SK-N-SH (cell line): ENCODE data around the gene HP.

Source experiments
- FOXJ3 ChIP-seq: sonication (generic); formaldehyde crosslinking; IDR thresholded peaks from 2 replicates; pipeline ENCODE4 v1.5.1; 2020; ENCODE audit warnings: mild to moderate bottlenecking, missing genetic modification reagents
- FOXM1 ChIP-seq: IDR thresholded peaks from 2 replicates; pipeline ENCODE4 v1.4.0; 2012; ENCODE audit warnings: low read depth, mild to moderate bottlenecking
- JUND ChIP-seq: IDR thresholded peaks from 2 replicates; pipeline ENCODE4 v1.4.0; 2012
- POLR2AphosphoS5 ChIP-seq: IDR thresholded peaks from 2 replicates; pipeline ENCODE4 v1.6.1; 2012; ENCODE audit warnings: low read depth, low read length
- RCOR1 ChIP-seq: fragments of 150-350 bp; IDR thresholded peaks from 2 replicates; pipeline ENCODE4 v1.6.1; 2017; ENCODE audit warnings: antibody characterized with exemption, low read length
- SIN3A ChIP-seq: IDR thresholded peaks from 2 replicates; pipeline ENCODE4 v1.6.1; 2012; ENCODE audit warnings: low read depth, mild to moderate bottlenecking, low read length, moderate library complexity, borderline replicate concordance
- TCF12 ChIP-seq: IDR thresholded peaks from 2 replicates; pipeline ENCODE4 v1.4.0; 2012
- TF ChIP-seq, protein P1 (sequence below): IDR thresholded peaks from 2 replicates; pipeline ENCODE4 v1.4.0; 2012; ENCODE audit warnings: low read depth
- TF ChIP-seq, protein P2 (sequence below): fragments of 200-600 bp; sonication (generic); IDR thresholded peaks from 2 replicates; pipeline ENCODE4 v1.6.1; 2017; ENCODE audit warnings: antibody characterized with exemption, mild to moderate bottlenecking, moderate library complexity
- TF ChIP-seq, protein P3 (sequence below): IDR thresholded peaks from 2 replicates; pipeline ENCODE4 v1.4.0; 2012; ENCODE audit warnings: low read depth, borderline replicate concordance
- TF ChIP-seq, protein P4 (sequence below): IDR thresholded peaks from 2 replicates; pipeline ENCODE4 v1.4.0; 2012; ENCODE audit warnings: low read depth, borderline replicate concordance
- TF ChIP-seq, protein P5 (sequence below): IDR thresholded peaks from 2 replicates; pipeline ENCODE4 v1.6.1; 2012; ENCODE audit warnings: mild to moderate bottlenecking, low read depth, low read length, moderate library complexity

DNA sequence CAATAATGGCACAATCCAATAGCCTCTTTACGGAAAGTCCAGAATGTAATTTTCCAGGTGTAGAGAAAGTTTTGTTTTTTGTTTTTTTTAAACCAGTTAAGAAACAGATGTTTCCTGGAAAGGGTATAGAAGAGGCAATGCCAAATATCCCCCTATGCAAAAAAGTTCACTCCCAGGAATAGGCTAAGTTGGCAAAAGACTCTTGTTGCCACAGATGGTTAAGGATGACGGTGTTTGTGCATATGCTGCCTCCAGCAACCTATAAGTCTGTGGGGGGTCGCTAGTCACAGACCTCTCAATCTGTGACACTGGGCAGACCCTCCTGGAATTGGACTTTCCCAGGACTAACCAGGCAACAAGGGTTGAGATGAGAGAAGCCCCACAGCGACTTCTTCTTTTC is 20.9 kb upstream of the HP start:
- TF ChIP-seq, protein P1, sequence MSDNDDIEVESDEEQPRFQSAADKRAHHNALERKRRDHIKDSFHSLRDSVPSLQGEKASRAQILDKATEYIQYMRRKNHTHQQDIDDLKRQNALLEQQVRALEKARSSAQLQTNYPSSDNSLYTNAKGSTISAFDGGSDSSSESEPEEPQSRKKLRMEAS, result no peak
- TF ChIP-seq TCF12 (no peak), SIN3A (no peak), FOXM1 (no peak), POLR2AphosphoS5 (no peak), FOXJ3 (CRISPR knock-in tag) (no peak), RCOR1 (no peak), JUND (no peak)
- TF ChIP-seq, protein P2, sequence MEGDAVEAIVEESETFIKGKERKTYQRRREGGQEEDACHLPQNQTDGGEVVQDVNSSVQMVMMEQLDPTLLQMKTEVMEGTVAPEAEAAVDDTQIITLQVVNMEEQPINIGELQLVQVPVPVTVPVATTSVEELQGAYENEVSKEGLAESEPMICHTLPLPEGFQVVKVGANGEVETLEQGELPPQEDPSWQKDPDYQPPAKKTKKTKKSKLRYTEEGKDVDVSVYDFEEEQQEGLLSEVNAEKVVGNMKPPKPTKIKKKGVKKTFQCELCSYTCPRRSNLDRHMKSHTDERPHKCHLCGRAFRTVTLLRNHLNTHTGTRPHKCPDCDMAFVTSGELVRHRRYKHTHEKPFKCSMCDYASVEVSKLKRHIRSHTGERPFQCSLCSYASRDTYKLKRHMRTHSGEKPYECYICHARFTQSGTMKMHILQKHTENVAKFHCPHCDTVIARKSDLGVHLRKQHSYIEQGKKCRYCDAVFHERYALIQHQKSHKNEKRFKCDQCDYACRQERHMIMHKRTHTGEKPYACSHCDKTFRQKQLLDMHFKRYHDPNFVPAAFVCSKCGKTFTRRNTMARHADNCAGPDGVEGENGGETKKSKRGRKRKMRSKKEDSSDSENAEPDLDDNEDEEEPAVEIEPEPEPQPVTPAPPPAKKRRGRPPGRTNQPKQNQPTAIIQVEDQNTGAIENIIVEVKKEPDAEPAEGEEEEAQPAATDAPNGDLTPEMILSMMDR, result no peak
- TF ChIP-seq, protein P3, sequence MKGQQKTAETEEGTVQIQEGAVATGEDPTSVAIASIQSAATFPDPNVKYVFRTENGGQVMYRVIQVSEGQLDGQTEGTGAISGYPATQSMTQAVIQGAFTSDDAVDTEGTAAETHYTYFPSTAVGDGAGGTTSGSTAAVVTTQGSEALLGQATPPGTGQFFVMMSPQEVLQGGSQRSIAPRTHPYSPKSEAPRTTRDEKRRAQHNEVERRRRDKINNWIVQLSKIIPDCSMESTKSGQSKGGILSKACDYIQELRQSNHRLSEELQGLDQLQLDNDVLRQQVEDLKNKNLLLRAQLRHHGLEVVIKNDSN, result no peak
- TF ChIP-seq, protein P4, sequence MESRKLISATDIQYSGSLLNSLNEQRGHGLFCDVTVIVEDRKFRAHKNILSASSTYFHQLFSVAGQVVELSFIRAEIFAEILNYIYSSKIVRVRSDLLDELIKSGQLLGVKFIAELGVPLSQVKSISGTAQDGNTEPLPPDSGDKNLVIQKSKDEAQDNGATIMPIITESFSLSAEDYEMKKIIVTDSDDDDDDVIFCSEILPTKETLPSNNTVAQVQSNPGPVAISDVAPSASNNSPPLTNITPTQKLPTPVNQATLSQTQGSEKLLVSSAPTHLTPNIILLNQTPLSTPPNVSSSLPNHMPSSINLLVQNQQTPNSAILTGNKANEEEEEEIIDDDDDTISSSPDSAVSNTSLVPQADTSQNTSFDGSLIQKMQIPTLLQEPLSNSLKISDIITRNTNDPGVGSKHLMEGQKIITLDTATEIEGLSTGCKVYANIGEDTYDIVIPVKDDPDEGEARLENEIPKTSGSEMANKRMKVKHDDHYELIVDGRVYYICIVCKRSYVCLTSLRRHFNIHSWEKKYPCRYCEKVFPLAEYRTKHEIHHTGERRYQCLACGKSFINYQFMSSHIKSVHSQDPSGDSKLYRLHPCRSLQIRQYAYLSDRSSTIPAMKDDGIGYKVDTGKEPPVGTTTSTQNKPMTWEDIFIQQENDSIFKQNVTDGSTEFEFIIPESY, result no peak
- TF ChIP-seq, protein P5, sequence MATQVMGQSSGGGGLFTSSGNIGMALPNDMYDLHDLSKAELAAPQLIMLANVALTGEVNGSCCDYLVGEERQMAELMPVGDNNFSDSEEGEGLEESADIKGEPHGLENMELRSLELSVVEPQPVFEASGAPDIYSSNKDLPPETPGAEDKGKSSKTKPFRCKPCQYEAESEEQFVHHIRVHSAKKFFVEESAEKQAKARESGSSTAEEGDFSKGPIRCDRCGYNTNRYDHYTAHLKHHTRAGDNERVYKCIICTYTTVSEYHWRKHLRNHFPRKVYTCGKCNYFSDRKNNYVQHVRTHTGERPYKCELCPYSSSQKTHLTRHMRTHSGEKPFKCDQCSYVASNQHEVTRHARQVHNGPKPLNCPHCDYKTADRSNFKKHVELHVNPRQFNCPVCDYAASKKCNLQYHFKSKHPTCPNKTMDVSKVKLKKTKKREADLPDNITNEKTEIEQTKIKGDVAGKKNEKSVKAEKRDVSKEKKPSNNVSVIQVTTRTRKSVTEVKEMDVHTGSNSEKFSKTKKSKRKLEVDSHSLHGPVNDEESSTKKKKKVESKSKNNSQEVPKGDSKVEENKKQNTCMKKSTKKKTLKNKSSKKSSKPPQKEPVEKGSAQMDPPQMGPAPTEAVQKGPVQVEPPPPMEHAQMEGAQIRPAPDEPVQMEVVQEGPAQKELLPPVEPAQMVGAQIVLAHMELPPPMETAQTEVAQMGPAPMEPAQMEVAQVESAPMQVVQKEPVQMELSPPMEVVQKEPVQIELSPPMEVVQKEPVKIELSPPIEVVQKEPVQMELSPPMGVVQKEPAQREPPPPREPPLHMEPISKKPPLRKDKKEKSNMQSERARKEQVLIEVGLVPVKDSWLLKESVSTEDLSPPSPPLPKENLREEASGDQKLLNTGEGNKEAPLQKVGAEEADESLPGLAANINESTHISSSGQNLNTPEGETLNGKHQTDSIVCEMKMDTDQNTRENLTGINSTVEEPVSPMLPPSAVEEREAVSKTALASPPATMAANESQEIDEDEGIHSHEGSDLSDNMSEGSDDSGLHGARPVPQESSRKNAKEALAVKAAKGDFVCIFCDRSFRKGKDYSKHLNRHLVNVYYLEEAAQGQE, result no peak
